CD4-positive, alpha-beta T cell (primary cell): ENCODE results near the gene PFAS. TPM values are rescaled to one million over a fixed set of nuclear protein-coding genes. Genes with fewer than 3 reads are reported as not detected.
A peak's percentile ranks its signal among the peaks of the same experiment; 100 is the strongest.

Experiments
- ATAC-seq: fragments of 200-7000 bp; cut with Tn5 transposase; one replicate; pipeline ENCODE4 v1.10.0; 2022; ENCODE audit warnings: mild to moderate bottlenecking; ENCODE audit not compliant: poor library complexity
- CTCF ChIA-PET: fragments of 350-600 bp; sonication (Branson Sonifier 250); formaldehyde crosslinking; loops from one replicate; lab custom pipeline; 2021; ENCODE audit warnings: antibody characterized with exemption, inconsistent platforms; lab: Charles Lee
- POLR2A ChIA-PET: fragments of 350-600 bp; sonication (Branson Sonifier 250); formaldehyde crosslinking; loops from one replicate; lab custom pipeline; 2021; ENCODE audit warnings: antibody characterized with exemption, inconsistent platforms; lab: Charles Lee
- DNase-seq, 14 experiments: peaks; one replicate each; pipeline ENCODE4 v3.0.0-alpha.2; 2013 to 2020; ENCODE audit warnings: mixed read lengths in 2 of 14
- H3K27ac ChIP-seq, 2 donors: one replicate each; pipeline versions ENCODE4 v1.5.1 to v1.7.0; 2013; ENCODE audit warnings: low read length in 2 of 2, low read depth in 1 of 2, mild to moderate bottlenecking in 1 of 2
- H3K27me3 ChIP-seq, 2 experiments: 1 replicate in 1 of 2; 2 replicates in 1 of 2; pipeline versions ENCODE4 v1.6.1 to v1.7.0; 2013; ENCODE audit warnings: low read length in 2 of 2, control low read depth in 1 of 2, mild to moderate bottlenecking in 1 of 2, moderate library complexity in 1 of 2; ENCODE audit not compliant: insufficient read depth in 2 of 2, control insufficient read depth in 1 of 2
- H3K36me3 ChIP-seq: one replicate; pipeline ENCODE4 v1.6.1; 2013; ENCODE audit warnings: low read length, control low read depth; ENCODE audit not compliant: insufficient read depth
- H3K4me1 ChIP-seq: one replicate; pipeline ENCODE4 v1.6.1; 2013; ENCODE audit warnings: low read length, control low read depth; ENCODE audit not compliant: insufficient read depth
- H3K4me3 ChIP-seq: one replicate; pipeline ENCODE4 v1.5.1; 2013; ENCODE audit warnings: mild to moderate bottlenecking, low read length, moderate library complexity
- H3K9me3 ChIP-seq, 2 experiments: 1 replicate in 1 of 2; 2 replicates in 1 of 2; pipeline versions ENCODE4 v1.6.1 to v1.7.0; 2013; ENCODE audit warnings: low read length in 2 of 2, mild to moderate bottlenecking in 2 of 2, control low read depth in 1 of 2, moderate library complexity in 1 of 2; ENCODE audit not compliant: control insufficient read depth in 1 of 2, insufficient read depth in 1 of 2
- H3K27ac Mint-ChIP-seq: one replicate; pipeline ENCODE4 v1.8.0; 2020; ENCODE audit warnings: mixed read lengths
- H3K27me3 Mint-ChIP-seq: one replicate; pipeline ENCODE4 v1.8.0; 2021; ENCODE audit warnings: mixed read lengths
- H3K36me3 Mint-ChIP-seq: one replicate; pipeline ENCODE4 v1.8.0; 2021; ENCODE audit warnings: low read depth, mixed read lengths
- H3K4me1 Mint-ChIP-seq: one replicate; pipeline ENCODE4 v1.8.0; 2021; ENCODE audit warnings: low read depth, mixed read lengths
- H3K4me3 Mint-ChIP-seq: one replicate; pipeline ENCODE4 v1.8.0; 2020; ENCODE audit warnings: mild to moderate bottlenecking, mixed read lengths
- H3K9me3 Mint-ChIP-seq: one replicate; pipeline ENCODE4 v1.8.0; 2020; ENCODE audit warnings: mixed read lengths
- CTCF ChIP-seq: fragments of 200-600 bp; IDR thresholded peaks from one replicate; pipeline ENCODE4 v1.8.0; 2022; ENCODE audit warnings: antibody characterized with exemption, mild to moderate bottlenecking
- intact Hi-C, 2 experiments: fragments of 100-400 bp; cut with DNase I in 1 of 2; cut with micrococcal nuclease in 1 of 2; formaldehyde crosslinking; loops; one replicate each; pipeline versions ENCODE4 v1.15.1 to v1.9.0; 2023 to 2025; cut with DNase I, micrococcal nuclease
- total RNA-seq, 174 experiments: library from RNA in 2 of 174; stranded (reverse) in 2 of 174; gene quantifications; one replicate each; pipeline ENCODE4 v1.2.3 and lab custom pipeline; 2021 to 2026

The PFAS gene
- total RNA-seq, 2 experiments from 2014 or later: 22.3 to 23.0 TPM

GRCh38 chr17:8221663-8222379, 27.3 kb upstream of the PFAS start:
- peak overlapping the region; percentile 98 for H3K4me3 Mint-ChIP-seq
- no peaks in the 10 kb centered on the region for H3K9me3 ChIP-seq
- H3K27ac ChIP-seq: peak overlapping the region; percentile 89 to 95
- H3K36me3 Mint-ChIP-seq: peaks cover 56% of the 10 kb centered on the region
- H3K27me3 ChIP-seq: no peaks in the 10 kb centered on the region
- ATAC-seq (peak; percentile 54), DNase-seq (peak; percentile 82 to 95 (median 90))
- H3K4me3 ChIP-seq: peak overlapping the region; percentile 75
- peaks cover 65% of the 10 kb centered on the region for H3K4me1 Mint-ChIP-seq
- ChIA-PET POLR2A (interaction anchor here (0.8 to 19.8 kb wide), 31 partner anchors 13 to 534 kb away, joined by 3 to 630 read pairs (median 10); partner anchors contain the start of genes ALOXE3, AURKB, BORCS6 and CTC1), CTCF (interaction anchor here (0.9 to 4.0 kb wide), 17 partner anchors 11 to 162 kb away, joined by 3 to 30 read pairs (median 4); partner anchors contain the start of genes AURKB, BORCS6, KRABD2 and PFAS)
- H3K36me3 ChIP-seq: peaks cover 13% of the 10 kb centered on the region
- H3K9me3 Mint-ChIP-seq: peaks cover 2% of the 10 kb centered on the region
- H3K4me1 ChIP-seq: peaks cover 65% of the 10 kb centered on the region
- intact Hi-C loops: loop anchor here (1.0 to 5.0 kb wide), 12 partner anchors 12 to 160 kb away; partner anchors contain the start of genes ALOXE3 (in 1 of the 2), AURKB (in 1 of the 2), BORCS6 (in 1 of the 2) and RANGRF (in 1 of the 2)
- no peak for TF ChIP-seq CTCF
- H3K27ac Mint-ChIP-seq: peak overlapping the region; percentile 99
- H3K27me3 Mint-ChIP-seq: peaks cover 38% of the 10 kb centered on the region

DNA sequence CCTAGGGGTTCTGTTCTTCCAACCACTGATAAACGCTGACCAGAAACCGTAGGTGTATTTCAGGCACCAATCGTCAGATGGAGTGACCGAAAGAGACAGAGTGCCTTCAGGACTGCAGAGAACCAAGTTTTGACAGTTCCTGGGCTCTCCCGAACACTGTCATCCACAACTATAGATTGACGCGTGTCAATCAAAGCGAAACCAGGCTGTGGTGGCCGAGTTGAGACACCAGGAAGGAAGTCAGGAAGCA, 26.8 kb upstream of the PFAS start:
- Histone ChIP-seq H3K4me3 (peak overlapping the region; percentile 75), H3K27me3 (no peaks in the 10 kb centered on the region), H3K27ac (peak overlapping the region; percentile 89 to 95), H3K36me3 (peaks cover 18% of the 10 kb centered on the region), H3K9me3 (no peaks in the 10 kb centered on the region), H3K4me1 (peaks cover 70% of the 10 kb centered on the region)
- H3K36me3 Mint-ChIP-seq: peaks cover 60% of the 10 kb centered on the region
- peak overlapping the region; percentile 99 for H3K27ac Mint-ChIP-seq
- H3K4me1 Mint-ChIP-seq: peaks cover 69% of the 10 kb centered on the region
- peaks cover 42% of the 10 kb centered on the region for H3K27me3 Mint-ChIP-seq
- H3K9me3 Mint-ChIP-seq: peaks cover 2% of the 10 kb centered on the region
- intact Hi-C loops: loop anchor here (1.0 to 5.0 kb wide), 8 partner anchors 12 to 160 kb away; partner anchors contain the start of genes AURKB (in 1 of the 2), RANGRF (in 1 of the 2) and RPL26 (in 1 of the 2)
- TF ChIP-seq CTCF: no peak
- ATAC-seq (peak; percentile 35), DNase-seq (peak in 3 of 14 experiments; percentile 90 to 93 (median 91))
- H3K4me3 Mint-ChIP-seq: peak overlapping the region; percentile 98
- ChIA-PET POLR2A (interaction anchor here (0.8 to 19.8 kb wide), 30 partner anchors 13 to 913 kb away, joined by 3 to 630 read pairs (median 13); partner anchors contain the start of genes ALOXE3, AURKB, BORCS6 and CNTROB), CTCF (interaction anchor here (1.0 to 4.0 kb wide), 15 partner anchors 15 to 162 kb away, joined by 3 to 30 read pairs (median 5); partner anchors contain the start of genes BORCS6, KRABD2 and SLC25A35)

GRCh38 chr17:8222630-8223355, 26.3 kb upstream of the PFAS start:
- peak overlapping the region; percentile 98 for H3K4me3 Mint-ChIP-seq
- peak; percentile 48 for ATAC-seq
- Histone ChIP-seq H3K27ac (peak overlapping the region; percentile 89 to 95), H3K9me3 (no peaks in the 10 kb centered on the region), H3K4me3 (peak overlapping the region; percentile 75), H3K27me3 (no peaks in the 10 kb centered on the region), H3K36me3 (peaks cover 23% of the 10 kb centered on the region), H3K4me1 (peaks cover 75% of the 10 kb centered on the region)
- intact Hi-C loops: loop anchor here (1.0 to 5.0 kb wide), 8 partner anchors 12 to 160 kb away; partner anchors contain the start of genes AURKB (in 1 of the 2), RANGRF (in 1 of the 2) and RPL26 (in 1 of the 2)
- H3K27me3 Mint-ChIP-seq: peaks cover 42% of the 10 kb centered on the region
- CTCF ChIA-PET: interaction anchor here (0.9 to 4.0 kb wide), 15 partner anchors 10 to 161 kb away, joined by 3 to 30 read pairs (median 6); partner anchors contain the start of genes BORCS6, CTC1, KRABD2 and SLC25A35
- peaks cover 2% of the 10 kb centered on the region for H3K9me3 Mint-ChIP-seq
- peaks cover 65% of the 10 kb centered on the region for H3K36me3 Mint-ChIP-seq
- TF ChIP-seq CTCF: no peak
- DNase-seq: peak; percentile 82 to 94 (median 88)
- peaks cover 74% of the 10 kb centered on the region for H3K4me1 Mint-ChIP-seq
- peak overlapping the region; percentile 99 for H3K27ac Mint-ChIP-seq
- POLR2A ChIA-PET: interaction anchor here (0.8 to 19.8 kb wide), 29 partner anchors 13 to 1090 kb away, joined by 3 to 630 read pairs (median 10); partner anchors contain the start of genes ALOXE3, AURKB, BORCS6 and CNTROB
